ENCODE data around the gene CD28. TPM values are rescaled to one million over a fixed set of nuclear protein-coding genes. Genes with fewer than 3 reads are reported as not detected.

Gene CD28
- total and polyA plus RNA-seq, 2 experiments from 2014 or later = not detected

DNA sequence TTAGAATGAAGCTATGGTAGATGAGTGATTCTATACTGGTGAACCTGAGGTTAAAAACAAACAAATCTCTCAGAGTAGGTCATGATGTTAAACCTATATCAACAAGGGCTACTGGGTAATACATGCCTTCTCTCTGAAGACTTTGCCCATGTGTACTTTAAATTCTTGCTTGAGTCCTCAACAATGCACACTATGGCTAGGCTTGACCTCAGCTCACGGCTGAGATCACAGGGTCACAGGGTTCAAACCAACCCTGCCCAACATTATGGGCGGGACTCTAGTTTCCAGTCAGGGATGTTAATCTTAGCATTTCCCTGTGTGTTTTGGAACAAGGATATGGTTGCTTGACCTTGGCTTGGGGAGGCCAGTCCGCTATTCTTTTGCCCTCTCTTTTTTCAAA lies 7.7 kb downstream of the CD28 start:
- no peak for DNase-seq (ENCODE audit: low read depth in 1 of 2, low spot score in 1 of 2)
- Histone ChIP-seq H3K9me3 (ENCODE audit: low read depth) (no peaks in the 10 kb centered on the region), H3K27ac (no peak overlapping the region), H3K4me3 (no peak overlapping the region), H3K36me3 (no peaks in the 10 kb centered on the region), H3K27me3 (no peaks in the 10 kb centered on the region), H3K4me1 (ENCODE audit: low read depth) (peaks cover 4% of the 10 kb centered on the region)
- TF ChIP-seq, protein P1, sequence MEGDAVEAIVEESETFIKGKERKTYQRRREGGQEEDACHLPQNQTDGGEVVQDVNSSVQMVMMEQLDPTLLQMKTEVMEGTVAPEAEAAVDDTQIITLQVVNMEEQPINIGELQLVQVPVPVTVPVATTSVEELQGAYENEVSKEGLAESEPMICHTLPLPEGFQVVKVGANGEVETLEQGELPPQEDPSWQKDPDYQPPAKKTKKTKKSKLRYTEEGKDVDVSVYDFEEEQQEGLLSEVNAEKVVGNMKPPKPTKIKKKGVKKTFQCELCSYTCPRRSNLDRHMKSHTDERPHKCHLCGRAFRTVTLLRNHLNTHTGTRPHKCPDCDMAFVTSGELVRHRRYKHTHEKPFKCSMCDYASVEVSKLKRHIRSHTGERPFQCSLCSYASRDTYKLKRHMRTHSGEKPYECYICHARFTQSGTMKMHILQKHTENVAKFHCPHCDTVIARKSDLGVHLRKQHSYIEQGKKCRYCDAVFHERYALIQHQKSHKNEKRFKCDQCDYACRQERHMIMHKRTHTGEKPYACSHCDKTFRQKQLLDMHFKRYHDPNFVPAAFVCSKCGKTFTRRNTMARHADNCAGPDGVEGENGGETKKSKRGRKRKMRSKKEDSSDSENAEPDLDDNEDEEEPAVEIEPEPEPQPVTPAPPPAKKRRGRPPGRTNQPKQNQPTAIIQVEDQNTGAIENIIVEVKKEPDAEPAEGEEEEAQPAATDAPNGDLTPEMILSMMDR (IDR thresholded peaks at IDR 0.05; ENCODE audit: low read depth, low read length) = no peak

DNA sequence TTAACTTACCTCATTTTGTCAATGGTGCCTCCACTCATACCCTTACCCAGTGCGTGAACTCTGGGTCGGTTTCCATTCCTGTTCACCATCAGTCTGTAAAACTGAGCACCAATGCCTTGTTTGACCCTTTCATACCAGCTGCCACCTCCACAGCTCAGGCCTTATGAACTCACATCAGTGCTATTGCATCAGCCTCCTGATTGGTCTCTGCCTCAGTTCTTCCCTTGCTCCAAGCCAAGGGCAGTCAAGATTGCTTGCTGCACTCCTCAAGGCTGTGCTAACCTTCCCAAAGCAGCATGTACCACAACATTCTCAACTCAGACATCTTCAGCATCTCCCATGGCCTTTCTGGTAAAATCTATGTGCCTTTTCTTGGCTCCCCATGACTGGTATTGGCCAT lies 9.3 kb downstream of the CD28 start:
- Histone ChIP-seq H3K27ac (no peak overlapping the region), H3K4me3 (no peak overlapping the region), H3K9me3 (ENCODE audit: low read depth) (no peaks in the 10 kb centered on the region), H3K27me3 (no peaks in the 10 kb centered on the region), H3K36me3 (no peaks in the 10 kb centered on the region), H3K4me1 (ENCODE audit: low read depth) (peaks cover 4% of the 10 kb centered on the region)
- TF ChIP-seq, protein P1 (IDR thresholded peaks at IDR 0.05; ENCODE audit: low read depth, low read length) = no peak
- DNase-seq (ENCODE audit: low read depth in 1 of 2, low spot score in 1 of 2) = no peak

DNA sequence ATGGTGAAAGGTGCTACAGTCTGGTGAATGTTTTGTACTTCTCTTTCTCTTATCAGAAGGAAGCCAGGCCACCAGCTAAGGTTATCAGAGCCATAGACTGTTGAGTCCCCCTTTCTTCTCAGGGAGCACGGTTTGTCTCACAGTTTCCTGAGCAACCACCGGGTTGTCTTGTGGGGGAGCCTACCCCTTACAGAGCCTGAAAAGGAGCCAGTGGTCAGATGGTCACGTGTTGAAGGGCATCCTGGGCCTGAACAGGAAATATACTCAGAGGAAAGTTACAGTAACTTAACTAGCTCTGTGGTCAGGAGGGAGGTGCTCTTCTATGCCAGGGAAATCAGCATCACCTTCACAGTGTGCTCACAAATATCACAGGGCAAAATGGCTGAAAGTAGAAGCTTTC lies 11.6 kb downstream of the CD28 start:
- peak; percentile 28 to 53 for DNase-seq (ENCODE audit: low read depth in 1 of 2, low spot score in 1 of 2)
- Histone ChIP-seq H3K4me3 (no peak overlapping the region), H3K27ac (no peak overlapping the region), H3K9me3 (ENCODE audit: low read depth) (no peaks in the 10 kb centered on the region), H3K4me1 (ENCODE audit: low read depth) (peaks cover 12% of the 10 kb centered on the region), H3K36me3 (no peaks in the 10 kb centered on the region), H3K27me3 (no peaks in the 10 kb centered on the region)
- TF ChIP-seq, protein P1 (IDR thresholded peaks at IDR 0.05; ENCODE audit: low read depth, low read length) = no peak

DNA sequence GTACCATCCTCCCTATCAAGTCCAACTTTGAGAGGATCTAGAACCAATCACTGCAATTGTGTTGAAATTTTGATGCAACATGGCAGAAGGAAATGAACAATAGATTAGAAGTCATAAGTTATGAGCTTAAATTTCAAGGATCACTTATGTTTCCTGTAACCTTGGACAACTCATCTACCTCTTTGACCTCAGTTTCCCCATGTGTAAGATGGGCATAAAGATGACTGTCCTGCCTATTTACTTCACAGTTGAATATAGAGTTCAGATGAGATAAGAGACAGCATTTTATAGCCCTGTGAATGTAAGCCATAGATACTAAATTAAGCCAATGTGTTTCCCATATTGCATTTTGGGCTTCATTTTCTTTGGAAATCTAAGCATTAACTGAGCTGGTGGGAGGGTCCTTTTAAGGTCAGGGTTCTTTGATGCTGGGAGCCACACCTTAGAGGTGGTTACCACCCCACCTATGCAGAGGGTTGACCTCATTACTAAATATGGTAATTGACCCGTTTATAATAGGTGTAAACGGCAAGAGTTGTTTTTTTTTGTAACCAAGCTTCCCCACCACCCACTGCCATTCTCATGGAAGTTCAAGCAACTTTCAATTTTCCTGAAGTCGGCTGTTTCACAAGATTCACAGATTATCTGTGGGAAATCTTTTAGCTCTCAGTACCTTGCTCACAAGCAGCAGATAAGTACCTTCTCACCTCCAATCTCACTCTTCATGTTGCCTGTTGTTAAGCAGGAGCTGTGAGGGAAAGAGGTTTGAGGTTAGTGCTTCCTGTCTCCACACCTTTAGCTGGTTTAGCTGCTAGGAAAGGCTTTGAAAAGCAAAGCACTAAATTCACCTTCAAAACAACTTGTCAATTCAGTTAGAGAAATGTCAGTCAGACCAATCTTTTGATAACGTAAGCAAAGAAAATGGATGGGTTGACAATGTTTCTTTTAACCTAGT lies 13.3 kb downstream of the CD28 start:
- Histone ChIP-seq H3K4me1 (ENCODE audit: low read depth) (peaks cover 12% of the 10 kb centered on the region), H3K4me3 (no peak overlapping the region), H3K27ac (no peak overlapping the region), H3K36me3 (no peaks in the 10 kb centered on the region), H3K27me3 (no peaks in the 10 kb centered on the region), H3K9me3 (ENCODE audit: low read depth) (no peaks in the 10 kb centered on the region)
- no peak for DNase-seq (ENCODE audit: low read depth in 1 of 2, low spot score in 1 of 2)
- TF ChIP-seq, protein P1 (IDR thresholded peaks at IDR 0.05; ENCODE audit: low read depth, low read length) = no peak

DNA sequence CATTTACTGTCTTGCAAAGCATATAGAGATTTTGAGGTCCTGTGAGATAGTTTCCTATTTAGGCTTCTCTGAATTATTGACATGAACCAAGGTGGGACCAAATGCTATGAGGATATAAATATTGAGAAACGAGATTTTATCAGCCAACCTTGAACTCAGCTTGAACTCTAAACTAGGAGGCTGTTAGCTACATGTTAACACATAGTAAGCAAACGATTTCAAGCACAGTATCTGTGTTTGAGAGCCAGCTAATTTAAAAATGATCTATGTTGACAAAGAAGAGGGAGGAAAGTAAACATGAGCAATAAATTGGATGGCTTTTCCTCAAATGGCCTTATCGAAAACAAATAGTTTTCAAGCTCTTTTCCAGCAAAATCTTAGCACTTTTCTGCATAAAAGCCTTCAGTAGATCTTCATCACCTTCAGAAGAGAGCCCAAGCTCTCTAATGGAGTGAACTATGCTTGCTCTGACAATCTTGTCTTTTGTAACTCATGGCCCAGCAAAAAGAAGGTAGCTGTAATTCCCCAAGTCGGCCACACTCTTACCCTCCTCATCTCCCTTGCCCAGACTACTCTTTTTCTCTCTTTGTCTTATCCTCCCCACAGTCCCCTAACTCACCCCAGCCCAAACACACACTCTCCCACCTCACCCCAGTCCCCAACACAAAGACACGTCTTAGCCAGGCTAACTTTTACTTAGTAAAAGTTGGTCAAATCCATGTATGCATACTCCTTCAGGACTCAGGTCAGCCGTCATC lies 14.7 kb downstream of the CD28 start:
- Histone ChIP-seq H3K27ac (no peak overlapping the region), H3K9me3 (ENCODE audit: low read depth) (no peaks in the 10 kb centered on the region), H3K27me3 (no peaks in the 10 kb centered on the region), H3K36me3 (no peaks in the 10 kb centered on the region), H3K4me1 (ENCODE audit: low read depth) (peaks cover 12% of the 10 kb centered on the region), H3K4me3 (no peak overlapping the region)
- DNase-seq (ENCODE audit: low read depth in 1 of 2, low spot score in 1 of 2) = no peak
- TF ChIP-seq, protein P1 (IDR thresholded peaks at IDR 0.05; ENCODE audit: low read depth, low read length) = no peak
